GM12864 (cell line): ENCODE results near the gene RSPO4.

Experiments used
- DNase-seq: peaks from one replicate; pipeline ENCODE4 v3.0.0-alpha.2; 2011; ENCODE audit warnings: low read depth
- H3K4me3 ChIP-seq: 2 replicates; pipeline ENCODE4 v1.5.1; 2011; ENCODE audit warnings: mild to moderate bottlenecking, low read depth, low read length, control low read depth
- CTCF ChIP-seq: IDR thresholded peaks from 2 replicates; pipeline ENCODE4 v1.5.1; 2011; ENCODE audit warnings: low read depth, mild to moderate bottlenecking, moderate library complexity, low read length, control low read depth, inconsistent platforms; ENCODE audit errors: missing control alignments

The RSPO4 gene

DNA sequence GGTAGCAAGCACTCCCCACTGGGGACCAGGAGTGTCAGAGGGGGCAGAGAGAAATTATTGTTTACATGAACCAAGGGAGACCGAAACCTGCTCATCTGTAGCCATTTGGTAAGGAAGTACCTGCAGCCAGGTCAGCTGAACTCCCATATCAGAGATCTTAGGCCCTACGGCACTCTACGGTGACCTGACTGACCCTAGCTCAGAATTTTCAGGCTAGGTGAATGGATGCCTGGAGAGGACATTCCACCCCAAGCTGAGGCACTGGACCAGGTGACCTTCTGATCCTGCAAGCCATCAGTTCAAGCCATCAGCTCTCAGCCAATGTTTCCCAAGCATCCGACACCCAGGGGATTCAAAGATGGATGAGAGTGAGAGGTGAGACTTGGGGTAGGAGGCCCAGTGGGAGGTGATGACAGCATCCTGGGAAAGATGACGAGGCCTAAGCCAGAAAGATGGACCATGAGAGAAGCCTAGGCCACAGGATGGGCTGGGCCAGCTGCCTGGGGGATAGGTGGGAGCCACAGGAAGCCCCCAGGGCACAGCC is 88.7 kb downstream of the RSPO4 start:
- DNase-seq = no peak
- TF ChIP-seq CTCF = no peak
- H3K4me3 ChIP-seq = no peak overlapping the region

DNA sequence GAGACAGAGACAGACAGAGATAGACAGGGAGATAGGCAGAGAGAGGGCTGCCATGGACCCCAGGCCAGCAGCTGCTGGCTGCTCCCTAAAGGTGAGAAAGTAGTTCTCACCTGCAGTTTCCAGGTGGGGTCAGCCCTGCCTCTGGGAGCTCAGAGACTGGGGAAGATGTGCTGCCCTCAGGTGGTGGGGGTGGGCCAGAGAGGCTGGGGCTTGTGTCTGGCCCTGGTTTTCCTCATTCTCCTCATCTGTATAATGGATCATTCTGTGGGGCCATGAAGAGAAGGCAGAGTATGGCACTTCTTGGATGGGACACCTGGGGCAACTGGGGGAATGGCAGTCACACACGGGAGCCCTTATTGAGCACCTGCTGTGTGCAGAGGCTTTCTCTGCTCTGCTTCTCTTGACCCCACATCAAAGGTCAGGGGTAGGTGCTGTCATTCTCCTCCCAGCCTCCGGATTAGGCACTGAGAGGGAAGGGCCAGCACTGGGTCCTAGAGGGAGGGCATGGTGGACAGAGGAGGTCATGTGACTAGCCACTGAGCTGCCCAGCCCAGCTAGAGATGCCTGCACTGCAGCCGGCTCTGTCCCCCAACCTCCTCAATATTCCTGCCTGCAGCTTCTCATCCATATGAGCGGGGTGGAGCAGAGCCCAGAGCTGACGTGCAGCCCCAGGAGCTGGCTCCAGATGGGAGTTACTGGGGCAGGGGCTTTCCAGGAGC is 90.1 kb downstream of the RSPO4 start:
- TF ChIP-seq CTCF = no peak
- DNase-seq = no peak
- no peak overlapping the region for H3K4me3 ChIP-seq

DNA sequence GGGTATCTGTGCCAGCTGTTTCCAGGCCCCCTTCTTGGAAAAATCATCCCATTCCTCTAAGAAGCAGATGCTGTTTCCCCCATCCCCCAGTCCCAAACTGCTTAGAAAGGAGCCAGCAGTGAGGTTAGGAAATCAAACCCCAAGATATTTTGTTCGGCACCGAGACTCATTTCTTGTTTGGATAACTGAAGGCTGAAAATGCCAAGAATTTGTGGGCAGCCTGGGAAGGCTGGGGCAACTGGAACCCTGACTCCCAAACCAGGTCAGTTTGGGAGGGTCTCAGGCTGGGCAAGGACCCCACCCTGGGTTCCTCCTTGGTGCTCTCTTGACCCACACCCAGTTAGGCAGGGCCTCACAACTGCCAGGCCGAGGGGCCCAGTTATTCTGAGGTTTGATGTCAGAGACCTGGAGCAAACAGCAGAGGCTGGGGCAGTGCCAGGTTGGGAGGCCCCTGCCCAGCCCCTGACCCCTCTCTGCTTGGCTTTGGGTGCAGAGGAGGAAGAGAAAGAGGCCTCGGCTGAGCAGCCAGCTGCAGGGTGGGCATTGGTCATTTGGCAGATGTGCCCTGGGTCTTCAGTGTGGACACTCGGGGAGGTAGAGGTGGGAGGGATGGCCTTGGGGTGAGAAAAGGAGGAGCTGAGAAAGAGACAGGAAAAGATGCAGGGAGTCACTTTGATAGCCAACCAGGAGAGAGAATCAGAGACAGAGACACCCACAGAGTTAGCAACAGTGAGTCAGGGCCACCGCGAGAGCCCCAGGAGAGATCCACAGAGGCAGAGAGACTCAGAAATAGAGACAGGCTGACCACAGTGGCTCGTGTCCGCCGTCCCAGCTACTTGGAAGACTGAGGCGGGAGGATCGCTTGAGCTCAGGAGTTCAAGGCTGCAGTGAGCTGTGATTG is 91.0 kb downstream of the RSPO4 start:
- DNase-seq = no peak
- H3K4me3 ChIP-seq = no peak overlapping the region
- no peak for TF ChIP-seq CTCF

DNA sequence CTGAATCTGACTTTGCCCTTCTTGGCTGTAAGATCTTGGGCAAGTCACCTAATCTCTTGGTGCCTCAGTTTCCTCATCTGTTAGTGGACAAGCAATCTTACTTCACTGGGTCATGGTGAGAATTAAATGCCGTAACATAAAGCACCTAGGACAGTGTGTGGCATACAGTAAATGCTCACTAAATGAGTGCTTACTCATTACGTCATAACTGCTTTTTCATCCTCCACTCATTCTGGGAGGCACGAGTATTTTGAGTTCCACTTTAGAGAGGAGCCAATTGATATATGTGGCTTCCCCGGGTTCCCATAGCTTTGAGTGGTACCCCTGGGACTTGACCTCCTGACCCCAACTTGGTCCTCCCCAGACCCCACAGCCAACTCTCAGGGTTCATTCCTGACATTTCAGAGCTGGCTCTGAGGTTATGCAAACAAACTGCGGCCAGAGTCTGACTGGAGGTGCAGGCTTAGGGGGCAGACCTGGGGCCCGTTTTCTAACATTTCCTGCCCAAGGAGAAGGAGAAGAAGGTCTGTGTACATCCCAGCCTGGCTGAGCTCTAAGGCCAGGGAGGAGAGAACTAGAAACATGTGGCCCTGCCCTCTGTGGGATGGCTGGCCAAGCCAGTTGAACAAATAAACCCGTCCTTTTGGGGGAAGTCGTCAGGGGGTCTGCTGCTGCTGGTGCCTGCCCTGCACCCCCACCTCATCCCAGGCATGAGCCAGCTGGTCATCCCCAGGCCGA is 91.8 kb downstream of the RSPO4 start:
- TF ChIP-seq CTCF = no peak
- no peak overlapping the region for H3K4me3 ChIP-seq
- DNase-seq = no peak

DNA sequence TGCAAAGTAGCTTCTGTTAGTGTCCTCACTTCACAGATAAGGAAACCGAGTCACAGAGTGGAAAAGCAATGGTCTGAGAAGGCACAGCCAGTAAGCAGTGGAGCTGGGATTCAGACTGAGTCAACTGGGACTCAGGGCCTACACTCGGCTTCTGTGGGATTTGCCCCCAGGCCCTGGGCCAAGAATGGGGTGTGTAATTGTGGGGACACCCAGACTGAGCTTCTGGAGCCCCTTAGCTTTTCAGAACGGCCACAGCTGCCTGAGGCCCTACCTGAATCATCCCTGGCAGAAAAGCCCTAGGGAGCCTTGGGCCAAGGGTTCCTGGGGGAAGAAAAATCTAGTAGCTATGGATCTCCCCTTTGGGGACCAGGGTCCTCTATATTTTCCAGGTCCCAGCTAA is 92.5 kb downstream of the RSPO4 start:
- TF ChIP-seq CTCF = no peak
- H3K4me3 ChIP-seq = no peak overlapping the region
- DNase-seq = no peak
